GM18868 (cell line): Measurements from ENCODE around the gene HDAC4.

Source experiments
- ATAC-seq: cut with Tn5 transposase; IDR thresholded peaks from one replicate; pipeline ENCODE4 v1.9.1; 2021; ENCODE audit warnings: mild to moderate bottlenecking, moderate library complexity; ENCODE audit not compliant: unreplicated experiment

The HDAC4 gene

GRCh38 chr2:239102266-239102665 is 298.6 kb downstream of the HDAC4 start:
- no peak for ATAC-seq

- no peak for ATAC-seq
Measured at GRCh38 chr2:239101807-239102206, 299.0 kb downstream of the HDAC4 start.

- ATAC-seq, result no peak
Measured at GRCh38 chr2:239101071-239101470, 299.7 kb downstream of the HDAC4 start.

DNA sequence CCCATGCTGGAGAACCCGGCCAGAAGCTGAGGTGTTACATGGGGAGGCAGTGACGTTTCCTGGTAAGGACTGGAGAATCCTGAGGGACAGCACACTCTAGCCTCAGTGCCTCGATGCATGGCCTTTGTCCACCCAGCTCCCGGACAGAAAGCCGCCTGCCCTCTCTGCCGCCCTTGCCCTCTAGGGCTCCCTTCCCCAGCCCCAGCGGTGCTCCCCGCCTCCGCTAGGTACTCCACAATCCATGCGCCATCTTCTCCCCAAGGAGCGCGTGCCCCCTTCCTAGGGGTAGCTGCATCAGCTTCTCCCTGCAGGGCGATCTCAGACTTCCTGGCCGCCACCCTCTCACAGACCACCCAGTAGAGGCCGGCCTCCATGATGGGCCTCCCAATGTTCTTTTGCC is 301.3 kb downstream of the HDAC4 start:
- ATAC-seq, result no peak

DNA sequence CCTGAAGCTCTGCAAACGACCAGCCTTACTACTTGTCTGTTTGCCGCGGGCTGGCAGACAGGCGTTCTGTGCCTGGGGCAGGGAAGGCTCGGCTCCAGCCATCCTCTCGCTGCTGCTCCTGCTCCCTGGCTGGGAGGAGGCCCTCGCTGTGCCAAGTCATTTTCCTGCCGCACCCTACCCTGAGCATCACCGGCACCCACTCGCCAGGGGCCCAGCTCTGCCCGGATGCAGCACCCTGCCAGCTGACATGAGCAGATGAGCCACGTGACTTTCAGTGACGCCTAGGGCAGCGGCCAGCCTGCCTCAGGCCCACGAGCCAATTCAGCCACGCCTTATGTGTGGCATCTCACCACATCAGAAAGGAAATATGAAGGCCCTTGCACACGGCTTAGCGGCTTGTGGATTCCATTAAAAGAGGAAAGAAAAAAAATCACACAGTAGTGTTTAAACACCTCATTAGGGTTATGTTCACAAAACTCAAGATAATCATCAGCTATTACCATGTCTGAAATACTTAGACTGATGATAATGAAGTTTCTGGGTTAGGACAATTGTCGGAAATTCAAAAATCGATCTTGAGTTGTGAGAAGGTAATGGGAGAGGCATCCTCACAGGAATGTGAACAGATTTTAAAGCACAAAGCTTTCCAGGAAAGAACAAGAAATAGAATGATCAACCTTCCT is 302.4 kb downstream of the HDAC4 start:
- ATAC-seq, result no peak

DNA sequence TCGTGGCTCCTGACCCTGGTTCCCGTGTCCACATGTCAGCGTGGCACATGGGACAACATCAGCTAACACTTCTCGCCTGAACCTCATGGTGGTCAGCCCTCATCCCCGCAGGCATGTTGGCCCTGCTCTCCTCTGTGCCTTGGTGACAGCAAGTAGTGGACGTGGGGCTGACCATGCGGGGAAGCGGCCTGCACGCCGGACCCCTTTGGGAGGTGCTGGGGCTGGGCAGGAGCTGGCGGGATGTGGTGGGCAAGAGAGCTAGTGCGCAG is 303.5 kb downstream of the HDAC4 start:
- ATAC-seq, result no peak

- no peak for ATAC-seq
Measured at GRCh38 chr2:239096676-239097427, 304.0 kb downstream of the HDAC4 start.

GRCh38 chr2:239095460-239096081 is 305.2 kb downstream of the HDAC4 start:
- no peak for ATAC-seq

DNA sequence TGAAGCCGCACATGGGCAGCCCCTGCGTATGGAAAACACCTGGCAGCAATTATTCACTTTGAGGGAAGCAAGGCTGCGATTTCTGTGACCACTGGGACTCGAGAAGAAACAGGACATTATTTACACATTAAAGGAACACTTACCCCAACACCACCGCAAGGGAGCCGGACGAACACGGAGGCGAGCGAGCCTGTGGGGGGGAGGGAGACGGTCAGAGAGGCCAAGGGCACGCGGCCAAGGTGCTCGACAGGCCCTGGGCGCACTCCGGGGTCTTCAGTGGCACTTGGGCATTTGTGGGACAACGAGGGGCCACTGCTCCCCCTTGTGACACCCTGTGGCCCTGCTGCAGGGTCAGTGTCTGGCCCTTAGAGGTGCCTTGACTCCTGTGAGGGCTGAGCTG is 306.0 kb downstream of the HDAC4 start:
- no peak for ATAC-seq

GRCh38 chr2:239093952-239094351 is 306.9 kb downstream of the HDAC4 start:
- no peak for ATAC-seq

DNA sequence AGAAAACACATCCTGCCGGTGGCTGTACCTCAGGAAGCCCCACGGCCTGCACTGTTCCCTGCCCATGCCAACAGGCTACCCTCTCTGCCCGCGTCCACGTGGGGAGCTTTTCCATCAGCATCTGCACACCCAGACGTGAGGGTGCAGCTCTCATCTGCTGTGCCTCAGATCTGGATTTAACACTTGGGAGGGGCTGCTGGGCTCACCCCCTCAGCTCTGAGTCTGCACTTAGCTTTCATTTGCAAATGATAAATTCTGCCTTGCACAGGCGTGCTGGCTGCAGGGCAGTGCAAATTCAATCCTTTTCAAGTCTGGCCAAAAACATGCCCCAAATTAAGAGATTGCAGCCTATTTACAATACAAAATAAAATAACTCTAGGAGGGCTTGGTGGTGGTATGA is 307.3 kb downstream of the HDAC4 start:
- ATAC-seq, result no peak

DNA sequence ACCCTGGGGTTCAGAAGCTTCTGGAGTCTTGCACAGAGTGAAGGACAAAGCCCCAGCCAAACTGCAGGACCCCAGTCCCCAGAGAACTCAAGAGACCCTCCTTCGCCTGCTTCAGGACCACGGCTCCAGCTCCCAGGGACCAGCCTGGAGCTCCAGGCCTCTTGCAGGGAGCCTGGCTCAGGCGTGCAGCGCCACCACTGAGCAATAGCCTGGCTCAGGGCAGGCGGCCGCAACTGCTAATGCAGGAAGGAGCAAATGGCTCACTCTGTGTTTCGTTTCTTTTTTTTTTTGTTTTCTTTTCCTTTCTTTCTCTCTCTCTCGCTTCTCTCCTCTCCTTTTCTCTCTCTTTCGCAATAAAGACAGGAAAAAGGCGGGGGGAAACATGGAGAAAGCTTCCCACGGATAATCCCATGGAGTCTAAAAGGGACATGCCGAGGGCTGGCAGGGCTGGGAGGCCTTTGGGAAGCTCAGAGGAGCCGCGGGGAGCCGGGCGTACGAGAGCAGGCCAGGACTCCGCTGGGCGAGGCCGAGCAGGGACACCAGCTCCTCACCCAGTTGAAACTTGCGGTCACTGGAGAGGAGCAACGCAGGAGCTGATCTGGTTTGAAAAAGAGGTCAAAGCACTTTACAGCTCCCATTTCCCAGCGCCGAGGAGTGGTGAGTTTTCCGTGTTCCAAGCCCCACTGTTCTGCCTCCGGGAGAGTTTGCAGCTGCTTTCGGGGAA is 308.1 kb downstream of the HDAC4 start:
- no peak for ATAC-seq

DNA sequence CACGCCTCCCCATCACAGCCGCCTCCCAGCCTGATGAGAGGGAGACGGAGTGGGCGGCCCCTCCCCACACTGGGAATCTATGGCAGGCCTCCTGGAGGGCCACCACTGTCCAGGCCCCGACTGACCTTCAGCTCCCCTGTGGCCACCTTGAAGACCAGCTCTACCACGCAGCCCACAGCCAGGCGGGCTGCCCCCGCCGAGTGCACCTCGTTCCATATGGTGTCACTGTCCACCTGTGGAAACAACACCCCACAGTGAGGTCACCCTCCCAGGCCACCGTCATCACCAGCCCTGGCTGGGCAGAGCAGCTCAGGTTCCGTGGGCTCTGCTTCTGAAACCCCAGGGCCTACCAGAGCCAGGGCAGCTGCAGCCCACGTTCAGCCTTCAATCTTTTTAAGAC is 310.9 kb downstream of the HDAC4 start:
- no peak for ATAC-seq

DNA sequence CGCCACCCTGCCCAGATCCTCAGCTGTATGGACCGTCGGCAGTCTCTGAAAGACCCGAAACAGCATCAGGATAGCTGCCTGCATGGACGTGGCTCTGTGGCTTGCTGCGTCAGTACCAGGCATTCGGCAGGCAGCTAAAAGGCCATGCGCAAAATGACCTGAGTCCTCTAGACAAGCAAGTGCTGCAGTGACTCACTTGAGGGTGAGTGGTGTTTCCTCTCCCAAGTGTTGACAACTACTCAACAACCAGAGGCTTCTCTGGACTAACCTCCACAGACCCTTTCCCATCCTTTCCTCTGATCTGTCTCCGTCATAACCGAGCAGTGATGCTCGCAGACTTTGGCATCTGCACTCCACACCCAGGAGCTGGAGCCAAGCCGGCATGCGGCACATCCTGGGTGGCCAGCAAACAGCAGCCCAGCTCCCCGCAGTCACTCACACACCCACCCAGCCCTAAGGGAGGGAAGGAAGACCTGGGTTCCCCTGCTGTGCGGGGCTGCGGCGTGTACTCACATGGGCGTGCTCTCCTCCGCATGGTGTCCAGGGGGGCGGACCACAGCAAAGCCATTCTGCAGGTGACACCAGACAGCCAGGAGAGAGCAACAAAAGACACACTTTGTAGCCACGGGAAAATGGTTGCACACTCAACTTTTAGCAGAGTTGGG is 313.6 kb downstream of the HDAC4 start:
- no peak for ATAC-seq

GRCh38 chr2:239086325-239087020 is 314.3 kb downstream of the HDAC4 start:
- ATAC-seq, result no peak

- no peak for ATAC-seq
Measured at GRCh38 chr2:239085201-239085992, 315.4 kb downstream of the HDAC4 start.

GRCh38 chr2:239084007-239084406 is 316.8 kb downstream of the HDAC4 start:
- no peak for ATAC-seq

GRCh38 chr2:239082425-239082824 is 318.4 kb downstream of the HDAC4 start:
- ATAC-seq, result no peak

- no peak for ATAC-seq
Measured at GRCh38 chr2:239081622-239082021, 319.2 kb downstream of the HDAC4 start.

DNA sequence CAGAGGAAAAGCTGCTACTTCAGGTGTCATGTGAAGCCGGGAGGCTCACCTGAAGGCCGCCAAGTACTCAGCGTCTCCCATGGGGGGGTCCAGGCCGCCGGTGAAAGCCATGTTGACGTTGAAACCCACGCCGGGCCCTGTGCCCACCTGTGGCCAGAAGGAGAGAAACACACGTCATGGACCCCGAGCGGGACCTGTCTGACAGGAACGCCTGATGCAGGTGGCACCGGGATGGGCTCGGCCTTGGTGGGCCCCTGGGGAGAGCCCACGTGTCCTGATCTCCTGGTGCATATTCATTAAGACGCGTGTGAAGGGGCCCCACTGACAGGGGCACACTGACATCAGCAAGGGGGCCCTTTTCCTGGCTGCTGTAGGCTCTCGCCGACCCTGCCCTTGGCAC is 319.8 kb downstream of the HDAC4 start:
- ATAC-seq, result no peak
